Astrocyte of the spinal cord (primary cell): ENCODE data around the gene HEATR5B.
A peak's percentile ranks its signal among the peaks of the same experiment; 100 is the strongest.

ENCODE experiments used
- DNase-seq: peaks from one replicate; pipeline ENCODE4 v3.0.0; 2011; ENCODE audit warnings: low read depth, low spot score
- H3K4me3 ChIP-seq: 2 replicates; pipeline ENCODE4 v1.5.1; 2011; ENCODE audit warnings: low read depth, mild to moderate bottlenecking, low read length, moderate library complexity
- CTCF ChIP-seq: IDR thresholded peaks from 2 replicates; pipeline ENCODE4 v1.5.1; 2012; ENCODE audit warnings: low read depth, mild to moderate bottlenecking, low read length, inconsistent platforms
- in situ Hi-C: cut with HindIII; loops from 2 replicates; pipeline ENCODE4 v1.10.0; 2017; ENCODE audit warnings: low sequenced_read_pairs

Gene HEATR5B

DNA sequence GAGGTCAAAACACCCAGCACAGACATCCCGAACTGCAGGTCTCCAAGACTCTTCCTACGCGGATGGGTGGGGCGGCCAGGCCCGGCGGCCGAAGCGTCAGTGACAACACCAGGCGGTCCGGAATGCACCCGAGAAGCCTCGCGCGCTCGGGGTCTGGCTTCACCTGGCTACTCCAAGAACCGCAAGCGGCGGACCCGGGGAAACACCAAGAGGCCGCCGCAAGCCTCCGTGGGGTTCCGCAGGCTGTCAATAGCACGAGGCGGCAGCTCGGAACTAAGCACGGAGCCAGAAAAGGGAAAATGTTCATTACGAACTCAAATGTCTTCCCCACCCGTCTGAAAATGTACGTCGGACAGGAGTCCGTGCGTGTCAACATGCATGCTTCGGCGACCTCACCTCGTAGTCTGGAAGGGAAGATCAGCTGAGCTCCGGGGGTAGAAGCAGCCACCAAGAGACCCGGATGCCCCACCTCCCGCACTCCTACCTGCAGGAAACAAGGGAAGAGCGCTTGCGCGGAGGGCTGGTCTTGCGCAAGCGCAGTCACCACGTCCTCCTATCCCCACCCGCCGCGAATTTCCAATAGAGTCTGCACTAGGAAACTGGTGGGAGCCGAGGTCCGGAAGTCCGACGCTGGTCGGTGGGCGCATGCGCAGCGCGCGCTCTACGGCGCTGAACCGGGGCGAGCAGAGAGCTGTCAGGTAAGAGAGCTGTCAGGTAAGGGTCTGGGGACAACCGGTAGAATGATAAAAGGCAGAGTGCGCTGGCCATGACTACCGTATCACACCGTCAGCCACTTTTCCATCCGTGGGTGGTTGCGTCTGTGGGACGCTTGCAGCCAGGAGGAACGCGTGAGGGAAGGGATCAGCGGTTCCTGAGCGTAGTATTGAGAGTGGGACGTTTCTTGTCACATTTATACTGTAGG lies at the start of gene HEATR5B, which contains the start of gene GPATCH11:
Gene HEATR5B, minus strand, starts transcription at position 500 of the 922 bp plus-strand sequence. CDS start 958 bp downstream, outside the sequence.
Gene GPATCH11, plus strand, starts transcription at position 646 of the 922 bp plus-strand sequence. CDS start 3,864 bp downstream, outside the sequence.
- TF ChIP-seq CTCF: no peak
- in situ Hi-C loops: no loop called here
- peak within 1 kb of the TSS; percentile 98 for H3K4me3 ChIP-seq
- DNase-seq: peak; percentile 97

GRCh38 chr2:37132914-37133313 lies 48.7 kb upstream of the HEATR5B start:
- in situ Hi-C loops: no loop called here
- DNase-seq: no peak
- H3K4me3 ChIP-seq: no peak overlapping the region
- TF ChIP-seq CTCF: no peak

- no peak for TF ChIP-seq CTCF
- in situ Hi-C loops: no loop called here
- no peak overlapping the region for H3K4me3 ChIP-seq
Observed at GRCh38 chr2:37125416-37125815, 41.2 kb upstream of the HEATR5B start.

DNA sequence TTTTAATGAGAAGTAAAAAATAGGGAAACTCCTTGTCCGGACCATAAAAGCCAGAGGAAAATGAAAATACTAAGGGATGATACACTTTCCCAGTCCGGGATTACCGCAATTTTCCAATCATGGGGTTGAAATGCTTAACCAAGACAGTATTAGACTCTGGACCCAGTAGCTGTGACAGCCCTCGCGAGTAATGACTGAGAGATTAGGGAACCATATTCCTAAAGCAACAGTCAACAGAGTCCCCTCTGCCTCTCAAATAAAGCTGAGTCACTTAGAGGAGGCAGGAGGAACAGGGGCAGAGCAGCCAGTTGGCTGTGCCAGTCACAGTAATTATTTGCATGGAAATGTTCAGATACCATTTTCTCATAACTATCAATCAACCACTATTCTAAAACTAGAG lies 35.0 kb upstream of the HEATR5B start:
- in situ Hi-C loops: no loop called here
- H3K4me3 ChIP-seq: no peak overlapping the region
- DNase-seq: no peak
- TF ChIP-seq CTCF: no peak

More at GRCh38 chr2:37125416-37125815, 41.2 kb upstream of the HEATR5B start:
- DNase-seq: no peak

- no peak for DNase-seq
- no peak for TF ChIP-seq CTCF
- in situ Hi-C loops: no loop called here
- no peak overlapping the region for H3K4me3 ChIP-seq
Observed at GRCh38 chr2:37117566-37117965, 33.4 kb upstream of the HEATR5B start.

- in situ Hi-C loops: no loop called here
- no peak for TF ChIP-seq CTCF
Observed at GRCh38 chr2:37111958-37112357, 27.8 kb upstream of the HEATR5B start.

More at GRCh38 chr2:37111958-37112357, 27.8 kb upstream of the HEATR5B start:
- H3K4me3 ChIP-seq: no peak overlapping the region
- no peak for DNase-seq
